ENCODE data around the gene ATXN1. TPM values are rescaled to one million over a fixed set of nuclear protein-coding genes. Genes with fewer than 3 reads are reported as not detected.

Gene ATXN1
- total RNA-seq, 2 experiments from 2014 or later: 34.1 to 36.7 TPM

DNA sequence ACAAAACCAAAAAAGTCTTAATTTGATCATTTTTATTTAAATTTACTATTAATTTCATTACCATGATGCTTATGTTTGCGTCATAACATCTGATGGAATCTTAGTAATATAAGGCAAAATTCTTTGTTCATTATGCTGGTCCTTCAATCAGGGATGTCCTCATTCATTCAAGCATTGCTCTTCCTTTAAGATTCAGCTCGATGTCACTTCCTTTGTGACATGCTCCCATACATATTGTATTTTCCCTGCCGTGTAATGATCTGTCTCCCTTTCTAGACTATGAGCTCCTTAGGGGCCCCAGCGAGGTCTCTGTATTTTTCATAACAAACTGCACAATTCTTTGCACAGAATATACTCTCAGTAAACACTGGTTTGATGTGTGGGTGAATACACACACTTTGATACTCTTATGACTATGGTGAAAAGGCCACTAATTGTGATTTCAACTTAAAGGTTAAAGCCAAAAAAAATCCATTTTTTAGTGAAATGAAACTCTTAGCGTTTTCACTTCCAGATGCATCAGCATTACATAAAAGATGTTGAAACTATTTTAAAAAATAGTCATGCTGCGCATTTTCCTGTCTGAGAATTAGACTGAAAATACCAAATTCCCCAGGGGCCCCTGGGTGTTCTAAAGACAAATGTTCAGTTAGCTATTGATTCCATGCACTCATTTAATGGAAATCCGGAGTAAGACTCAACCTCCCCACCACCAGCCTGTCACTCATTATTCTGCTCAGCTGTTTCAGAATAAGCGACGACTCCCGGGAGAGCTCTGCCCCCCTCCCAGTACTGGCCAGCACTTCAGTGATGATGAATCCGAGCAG, 169.7 kb downstream of the ATXN1 start:
- Mint-ChIP-seq H3K4me3 (peak overlapping the region; percentile 39), H3K27me3 (no peaks in the 10 kb centered on the region), H3K27ac (peak overlapping the region; percentile 78), H3K9me3 (peaks cover 6% of the 10 kb centered on the region), H3K4me1 (ENCODE audit: low read depth) (peaks cover 43% of the 10 kb centered on the region), H3K36me3 (peaks cover 17% of the 10 kb centered on the region)
- peak; percentile 72 for DNase-seq
- CTCF ChIA-PET: interaction anchor here (0.7 to 2.7 kb wide), 9 partner anchors 9 to 274 kb away, joined by 3 to 15 read pairs (median 4); no protein-coding TSS in a partner anchor
- intact Hi-C loops (cut with micrococcal nuclease): loop anchor here (1.0 to 10.0 kb wide), 11 partner anchors 11 to 363 kb away; no protein-coding TSS in a partner anchor
- POLR2A ChIA-PET: interaction anchor here (0.9 to 2.5 kb wide), 20 partner anchors 9 to 171 kb away, joined by 3 to 13 read pairs (median 5); partner anchors contain the start of gene ATXN1

DNA sequence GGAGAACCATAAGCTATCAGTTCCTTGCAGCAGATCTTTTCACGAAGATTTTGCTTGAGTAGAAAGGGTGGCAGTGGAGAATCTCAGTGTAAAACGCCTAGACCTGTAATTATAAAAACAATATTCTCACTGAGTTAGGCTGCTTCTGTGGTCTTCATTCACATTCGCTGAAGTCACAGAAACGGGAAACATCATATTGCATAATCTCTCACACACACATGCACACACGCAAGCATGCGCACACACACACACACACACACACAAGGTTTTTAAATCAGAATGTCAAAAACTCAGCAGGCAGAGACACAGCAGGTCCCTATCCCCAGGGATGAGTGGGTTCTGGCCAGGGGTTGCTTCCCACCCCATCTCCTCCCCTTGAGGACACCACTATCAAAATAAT, 175.5 kb downstream of the ATXN1 start:
- no peaks in the 10 kb centered on the region for H3K27me3 Mint-ChIP-seq
- H3K4me3 Mint-ChIP-seq: no peak overlapping the region
- intact Hi-C loops (cut with micrococcal nuclease): no loop called here
- H3K36me3 Mint-ChIP-seq: peaks cover 46% of the 10 kb centered on the region
- no peaks in the 10 kb centered on the region for H3K9me3 Mint-ChIP-seq
- peaks cover 23% of the 10 kb centered on the region for H3K4me1 Mint-ChIP-seq (ENCODE audit: low read depth)
- H3K27ac Mint-ChIP-seq: no peak overlapping the region
- CTCF ChIA-PET: no interaction called here
- POLR2A ChIA-PET: no interaction called here
- no peak for DNase-seq

DNA sequence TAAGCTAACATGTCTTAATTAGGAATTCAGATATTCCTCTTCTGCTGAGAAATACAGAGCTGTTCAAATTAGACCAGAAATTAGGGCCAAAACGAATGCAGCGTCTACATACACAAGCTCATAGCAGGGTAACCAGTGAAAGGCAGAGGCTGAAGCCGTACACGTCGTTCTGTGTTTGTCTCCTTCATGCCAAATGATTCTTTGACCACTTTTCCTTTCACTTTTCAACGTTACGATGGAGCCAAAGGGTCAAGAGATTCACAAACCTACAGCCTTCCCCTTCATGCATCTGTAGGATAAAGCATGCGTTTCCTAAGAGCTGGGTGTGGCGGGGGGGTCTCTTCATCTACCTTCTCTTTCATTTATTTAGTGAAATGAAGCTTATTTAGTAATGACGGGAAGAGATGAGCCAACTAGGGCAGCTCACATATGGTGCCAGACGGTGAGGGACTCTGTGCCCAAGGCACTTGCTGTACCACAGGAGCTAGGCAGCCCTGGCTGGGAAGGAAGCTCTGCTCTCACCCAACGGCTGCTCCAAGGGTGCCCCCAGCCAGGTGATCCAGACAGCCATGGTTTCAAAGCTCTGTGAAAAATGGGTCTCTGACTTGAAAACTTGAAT, 178.0 kb downstream of the ATXN1 start:
- no peak for DNase-seq
- Mint-ChIP-seq H3K4me3 (no peak overlapping the region), H3K9me3 (no peaks in the 10 kb centered on the region), H3K4me1 (ENCODE audit: low read depth) (peaks cover 20% of the 10 kb centered on the region), H3K36me3 (peaks cover 55% of the 10 kb centered on the region), H3K27ac (no peak overlapping the region), H3K27me3 (no peaks in the 10 kb centered on the region)
- intact Hi-C loops (cut with micrococcal nuclease): no loop called here
- ChIA-PET POLR2A (interaction anchor here (0.6 kb wide), 1 partner anchor 162 kb away, joined by 3 read pairs; no protein-coding TSS in a partner anchor), CTCF (no interaction called here)

GRCh38 chr6:16582446-16583143, 178.7 kb downstream of the ATXN1 start:
- ChIA-PET CTCF (no interaction called here), POLR2A (no interaction called here)

DNA sequence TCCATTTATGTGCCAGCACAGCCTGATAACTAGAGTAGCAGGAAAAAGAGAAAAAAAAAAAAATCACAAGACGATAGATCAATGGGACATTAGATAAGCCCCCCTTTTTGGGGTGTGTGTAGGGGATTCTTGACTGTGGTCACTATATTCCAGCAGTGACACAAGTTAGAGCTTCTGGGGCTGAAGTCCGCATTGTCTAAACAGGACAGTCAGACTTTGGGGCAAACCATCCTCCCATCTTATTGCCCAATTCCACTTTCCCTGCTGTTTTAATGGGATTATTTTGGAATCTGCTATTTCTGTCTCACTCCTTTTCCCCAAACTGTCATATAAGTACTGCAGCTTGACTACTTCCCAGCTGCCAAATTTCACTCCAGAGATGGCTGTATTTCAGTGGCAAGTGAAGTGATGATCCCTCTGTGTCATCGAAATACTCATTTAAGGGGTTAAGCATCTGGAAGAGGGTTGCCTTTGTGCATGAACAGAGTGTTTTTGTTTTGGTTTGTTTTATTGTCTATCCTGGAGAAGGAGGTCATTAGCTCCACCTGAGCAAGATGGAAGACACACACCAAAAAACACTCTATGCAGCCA, 182.5 kb downstream of the ATXN1 start:
- Mint-ChIP-seq H3K9me3 (no peaks in the 10 kb centered on the region), H3K27me3 (no peaks in the 10 kb centered on the region), H3K4me3 (no peak overlapping the region), H3K4me1 (ENCODE audit: low read depth) (peaks cover 9% of the 10 kb centered on the region), H3K36me3 (peaks cover 42% of the 10 kb centered on the region), H3K27ac (no peak overlapping the region)
- DNase-seq: no peak
- ChIA-PET POLR2A (no interaction called here), CTCF (no interaction called here)
- intact Hi-C loops (cut with micrococcal nuclease): no loop called here

More at GRCh38 chr6:16582446-16583143, 178.7 kb downstream of the ATXN1 start:
- no peaks in the 10 kb centered on the region for H3K27me3 Mint-ChIP-seq
- no peak for DNase-seq
- H3K4me3 Mint-ChIP-seq: no peak overlapping the region
- no peak overlapping the region for H3K27ac Mint-ChIP-seq
- peaks cover 53% of the 10 kb centered on the region for H3K36me3 Mint-ChIP-seq
- H3K9me3 Mint-ChIP-seq: no peaks in the 10 kb centered on the region
- intact Hi-C loops (cut with micrococcal nuclease): no loop called here
- H3K4me1 Mint-ChIP-seq (ENCODE audit: low read depth): peaks cover 16% of the 10 kb centered on the region

DNA sequence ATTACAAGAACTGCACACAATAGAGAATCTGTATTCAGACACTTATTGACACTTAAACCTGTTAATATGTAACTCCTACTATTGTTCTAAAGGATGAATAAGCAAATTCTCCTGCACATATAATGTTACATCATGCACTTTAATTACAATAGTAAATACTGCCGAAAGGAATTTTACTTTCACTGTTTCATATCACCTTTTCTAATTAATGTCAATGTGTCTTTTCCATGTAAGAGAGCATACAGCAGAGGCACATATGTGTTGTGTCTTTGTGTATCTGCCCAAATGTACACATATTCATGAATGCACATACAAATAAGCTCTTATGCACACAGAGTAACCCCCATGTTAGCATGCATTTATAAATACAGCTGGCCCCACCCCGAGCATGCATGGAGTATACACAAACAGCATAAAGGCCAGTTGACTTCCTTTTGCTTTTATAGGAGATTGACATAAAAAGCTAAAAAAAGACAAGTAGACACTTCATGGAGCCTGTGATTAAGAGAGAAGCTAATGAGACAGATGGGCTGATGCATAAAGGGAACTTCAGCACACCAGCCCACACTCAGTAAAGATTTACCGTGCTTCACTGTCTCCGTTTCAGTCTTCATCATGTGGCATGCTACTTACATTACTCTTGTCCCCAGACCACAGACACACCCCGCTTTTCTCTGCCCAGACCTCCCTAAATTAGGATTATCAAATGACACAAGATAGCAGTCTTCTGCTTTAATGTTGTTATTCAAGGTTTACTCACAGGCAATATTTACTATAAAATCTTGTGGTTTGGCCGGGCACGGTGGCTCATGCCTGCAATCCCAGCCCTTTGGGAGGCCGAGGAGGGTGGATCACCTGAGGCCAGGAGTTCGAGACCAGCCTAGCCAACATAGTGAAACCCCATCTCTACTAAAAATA, 184.6 kb downstream of the ATXN1 start:
- no peaks in the 10 kb centered on the region for H3K27me3 Mint-ChIP-seq
- H3K36me3 Mint-ChIP-seq: peaks cover 26% of the 10 kb centered on the region
- no peak overlapping the region for H3K27ac Mint-ChIP-seq
- H3K9me3 Mint-ChIP-seq: no peaks in the 10 kb centered on the region
- ChIA-PET CTCF (interaction anchor here (1.3 kb wide), 1 partner anchor 245 kb away, joined by 4 read pairs; no protein-coding TSS in a partner anchor), POLR2A (no interaction called here)
- peaks cover 11% of the 10 kb centered on the region for H3K4me1 Mint-ChIP-seq (ENCODE audit: low read depth)
- peak; percentile 40 for DNase-seq
- no peak overlapping the region for H3K4me3 Mint-ChIP-seq
- intact Hi-C loops (cut with micrococcal nuclease): no loop called here

DNA sequence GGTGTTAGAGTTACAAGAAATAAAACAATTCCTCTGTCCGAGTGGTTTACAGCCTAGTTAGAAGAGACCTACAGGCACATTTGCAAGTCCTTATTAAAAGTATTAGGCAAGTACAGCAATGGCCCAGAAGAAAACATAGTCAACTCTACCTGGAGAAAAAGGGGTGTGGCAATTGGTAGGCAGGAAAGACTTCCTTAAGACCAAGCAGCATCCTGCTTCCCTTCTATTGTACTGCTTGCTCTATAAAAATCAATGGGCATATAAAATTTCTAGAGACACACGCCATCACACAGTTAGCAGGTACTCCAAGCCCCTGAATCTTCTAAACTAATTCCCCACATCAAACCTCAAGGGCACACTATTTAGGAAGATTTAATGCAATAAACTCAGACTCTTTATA, 185.6 kb downstream of the ATXN1 start:
- Mint-ChIP-seq H3K4me1 (ENCODE audit: low read depth) (peaks cover 15% of the 10 kb centered on the region), H3K4me3 (no peak overlapping the region), H3K27ac (no peak overlapping the region), H3K36me3 (peaks cover 26% of the 10 kb centered on the region), H3K9me3 (no peaks in the 10 kb centered on the region), H3K27me3 (no peaks in the 10 kb centered on the region)
- DNase-seq: no peak
- ChIA-PET POLR2A (interaction anchor here (0.6 kb wide), 1 partner anchor 1305 kb away, joined by 3 read pairs; no protein-coding TSS in a partner anchor), CTCF (no interaction called here)
- intact Hi-C loops (cut with micrococcal nuclease): no loop called here

GRCh38 chr6:16572943-16573342, 188.3 kb downstream of the ATXN1 start:
- no peak for DNase-seq
- intact Hi-C loops (cut with micrococcal nuclease): loop anchor here (1.0 to 2.0 kb wide), 2 partner anchors 23 to 72 kb away; no protein-coding TSS in a partner anchor
- no peaks in the 10 kb centered on the region for H3K27me3 Mint-ChIP-seq
- peaks cover 22% of the 10 kb centered on the region for H3K36me3 Mint-ChIP-seq
- no peak overlapping the region for H3K27ac Mint-ChIP-seq
- H3K4me1 Mint-ChIP-seq (ENCODE audit: low read depth): peaks cover 36% of the 10 kb centered on the region
- H3K9me3 Mint-ChIP-seq: no peaks in the 10 kb centered on the region
- ChIA-PET CTCF (no interaction called here), POLR2A (no interaction called here)
- H3K4me3 Mint-ChIP-seq: no peak overlapping the region

GRCh38 chr6:16572317-16572716, 188.9 kb downstream of the ATXN1 start:
- H3K27me3 Mint-ChIP-seq: no peaks in the 10 kb centered on the region
- no peak overlapping the region for H3K4me3 Mint-ChIP-seq
- ChIA-PET CTCF (no interaction called here), POLR2A (no interaction called here)
- H3K4me1 Mint-ChIP-seq (ENCODE audit: low read depth): peaks cover 36% of the 10 kb centered on the region
- no peak for DNase-seq
- intact Hi-C loops (cut with micrococcal nuclease): loop anchor here (1.0 to 2.0 kb wide), 2 partner anchors 22 to 72 kb away; no protein-coding TSS in a partner anchor
- no peaks in the 10 kb centered on the region for H3K9me3 Mint-ChIP-seq
- no peak overlapping the region for H3K27ac Mint-ChIP-seq
- peaks cover 22% of the 10 kb centered on the region for H3K36me3 Mint-ChIP-seq

DNA sequence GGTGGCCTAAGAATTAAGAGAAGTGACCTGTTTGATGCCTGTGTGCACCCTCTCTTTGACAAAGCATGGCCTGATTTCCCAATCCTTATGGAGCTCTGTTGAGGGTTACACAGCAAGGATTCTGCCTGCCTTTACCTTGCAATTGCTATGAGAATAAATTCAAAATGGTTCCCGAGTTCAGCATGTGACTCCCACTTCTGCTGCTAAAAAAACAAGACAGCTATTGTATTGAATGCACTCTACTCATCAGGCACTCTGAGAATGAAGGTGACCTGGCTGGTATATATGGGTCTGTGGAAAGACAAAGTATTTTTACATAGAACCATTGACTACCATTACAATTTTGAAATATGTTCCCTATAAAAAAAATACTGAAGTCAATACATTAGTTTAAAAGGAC, 190.3 kb downstream of the ATXN1 start:
- CTCF ChIA-PET: no interaction called here
- Mint-ChIP-seq H3K27me3 (no peaks in the 10 kb centered on the region), H3K36me3 (peaks cover 18% of the 10 kb centered on the region)

GRCh38 chr6:16570221-16570553, 191.1 kb downstream of the ATXN1 start:
- POLR2A ChIA-PET: no interaction called here
- H3K36me3 Mint-ChIP-seq: peaks cover 18% of the 10 kb centered on the region

More for the DNA sequence above, 190.3 kb downstream of the ATXN1 start:
- H3K9me3 Mint-ChIP-seq: no peaks in the 10 kb centered on the region
- H3K4me3 Mint-ChIP-seq: no peak overlapping the region
- intact Hi-C loops (cut with micrococcal nuclease): no loop called here
- POLR2A ChIA-PET: no interaction called here
- DNase-seq: no peak
- H3K4me1 Mint-ChIP-seq (ENCODE audit: low read depth): peaks cover 27% of the 10 kb centered on the region
- no peak overlapping the region for H3K27ac Mint-ChIP-seq

More at GRCh38 chr6:16570221-16570553, 191.1 kb downstream of the ATXN1 start:
- no peak for DNase-seq
- CTCF ChIA-PET: no interaction called here
- Mint-ChIP-seq H3K27ac (no peak overlapping the region), H3K4me3 (no peak overlapping the region), H3K27me3 (no peaks in the 10 kb centered on the region), H3K4me1 (ENCODE audit: low read depth) (peaks cover 27% of the 10 kb centered on the region), H3K9me3 (no peaks in the 10 kb centered on the region)
- intact Hi-C loops (cut with micrococcal nuclease): no loop called here
